Osteoblast (primary cell): Measurements from ENCODE around the gene ZNF282. TPM values are rescaled to one million over a fixed set of nuclear protein-coding genes. Genes with fewer than 3 reads are reported as not detected.
"Not testable (repeated sequence)": the region's sequence is repeated elsewhere in the genome, so short reads cannot be mapped to it uniquely, and the experiment has no call there.

ENCODE experiments used
- DNase-seq: peaks from one replicate; pipeline ENCODE4 v3.0.0; 2011; ENCODE audit warnings: low spot score, mixed read lengths; ENCODE audit not compliant: insufficient read length; ENCODE audit errors: missing footprints
- H2AFZ ChIP-seq: 2 replicates; pipeline ENCODE4 v1.6.0; 2011; ENCODE audit warnings: mild to moderate bottlenecking, low read length
- H3K27ac ChIP-seq: 2 replicates; pipeline ENCODE4 v1.5.1; 2011; ENCODE audit warnings: mild to moderate bottlenecking, low read depth, low read length, moderate library complexity
- H3K27me3 ChIP-seq: 2 replicates; pipeline ENCODE4 v1.6.0; 2012; ENCODE audit warnings: mild to moderate bottlenecking, control low read depth, inconsistent platforms, low read length, moderate library complexity; ENCODE audit not compliant: insufficient read depth
- H3K36me3 ChIP-seq: 2 replicates; pipeline ENCODE4 v1.5.1; 2011; ENCODE audit warnings: mild to moderate bottlenecking, low read length, control low read depth, moderate library complexity; ENCODE audit not compliant: insufficient read depth
- H3K4me1 ChIP-seq: 2 replicates; pipeline ENCODE4 v1.5.1; 2011; ENCODE audit warnings: mild to moderate bottlenecking, low read length, control low read depth, moderate library complexity; ENCODE audit not compliant: insufficient read depth
- H3K4me2 ChIP-seq: 2 replicates; pipeline ENCODE4 v1.6.0; 2011; ENCODE audit warnings: mild to moderate bottlenecking, low read length; ENCODE audit not compliant: insufficient read depth
- H3K4me3 ChIP-seq: fragments of 200-600 bp; sonication (generic); 3 replicates; pipeline ENCODE4 v1.5.1; 2012; ENCODE audit warnings: mild to moderate bottlenecking, low read length, inconsistent platforms; ENCODE audit not compliant: insufficient read depth
- H3K79me2 ChIP-seq: 2 replicates; pipeline ENCODE4 v1.6.0; 2012; ENCODE audit warnings: mild to moderate bottlenecking, low read length, control low read depth, inconsistent platforms; ENCODE audit not compliant: insufficient read depth
- H3K9me3 ChIP-seq: 2 replicates; pipeline ENCODE4 v1.5.1; 2011; ENCODE audit warnings: low read depth, low read length, control low read depth
- H4K20me1 ChIP-seq: 2 replicates; pipeline ENCODE4 v1.6.0; 2012; ENCODE audit warnings: mild to moderate bottlenecking, low read length, control low read depth; ENCODE audit not compliant: insufficient read depth
- total RNA-seq: library from RNA; depleted of rRNA; stranded (reverse); fragments of >200 nt; gene quantifications from 2 replicates; pipeline ENCODE4 v1.2.3, GENCODE V29; 2012
- TF ChIP-seq, protein P1 (sequence below): IDR thresholded peaks from 2 replicates; pipeline ENCODE4 v1.5.1; 2011; ENCODE audit warnings: mild to moderate bottlenecking, low read depth, low read length, moderate library complexity; ENCODE audit errors: extremely low read depth

Gene ZNF282
- total RNA-seq, 1 donor, result 28.6 TPM

DNA sequence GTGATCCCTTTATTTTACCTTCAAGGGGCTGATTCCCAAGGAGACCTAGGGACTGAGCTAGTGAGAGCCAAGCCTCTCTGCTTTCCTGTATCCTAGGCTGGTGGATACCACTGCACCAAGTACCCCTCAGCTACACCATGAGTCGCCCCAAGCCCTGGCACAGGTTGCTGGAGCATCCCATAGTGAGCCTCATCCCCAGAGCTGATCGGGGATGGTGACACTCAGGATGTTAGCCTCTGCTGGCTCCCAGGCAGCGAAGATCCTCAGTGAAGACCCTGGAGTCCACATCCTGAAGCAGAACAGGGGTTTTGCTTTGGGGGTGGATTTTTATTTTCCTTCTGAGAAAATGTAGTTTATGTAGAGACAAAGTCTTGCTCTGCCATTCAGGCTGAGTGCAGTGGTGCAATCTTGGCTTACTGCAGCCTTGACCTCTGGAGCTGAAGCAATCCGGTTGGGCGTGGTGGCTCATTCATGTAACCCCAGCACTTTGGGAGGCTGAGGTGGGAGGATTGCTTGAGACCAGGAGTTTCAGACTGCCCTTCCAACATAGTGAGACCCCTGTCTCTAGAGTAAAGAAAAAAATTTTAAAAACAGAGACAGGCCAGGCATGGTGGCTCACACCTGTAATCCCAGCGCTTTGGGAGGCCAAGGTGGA, 31.6 kb downstream of the ZNF282 start:
- DNase-seq, result no peak
- Histone ChIP-seq H4K20me1 (no peaks in the 10 kb centered on the region), H3K79me2 (no peaks in the 10 kb centered on the region), H3K4me2 (no peak overlapping the region), H3K4me3 (no peak overlapping the region), H3K27ac (no peak overlapping the region), H3K27me3 (no peaks in the 10 kb centered on the region), H2AFZ (no peak overlapping the region), H3K36me3 (peaks cover 9% of the 10 kb centered on the region), H3K4me1 (no peaks in the 10 kb centered on the region), H3K9me3 (no peaks in the 10 kb centered on the region)
- TF ChIP-seq, protein P1, sequence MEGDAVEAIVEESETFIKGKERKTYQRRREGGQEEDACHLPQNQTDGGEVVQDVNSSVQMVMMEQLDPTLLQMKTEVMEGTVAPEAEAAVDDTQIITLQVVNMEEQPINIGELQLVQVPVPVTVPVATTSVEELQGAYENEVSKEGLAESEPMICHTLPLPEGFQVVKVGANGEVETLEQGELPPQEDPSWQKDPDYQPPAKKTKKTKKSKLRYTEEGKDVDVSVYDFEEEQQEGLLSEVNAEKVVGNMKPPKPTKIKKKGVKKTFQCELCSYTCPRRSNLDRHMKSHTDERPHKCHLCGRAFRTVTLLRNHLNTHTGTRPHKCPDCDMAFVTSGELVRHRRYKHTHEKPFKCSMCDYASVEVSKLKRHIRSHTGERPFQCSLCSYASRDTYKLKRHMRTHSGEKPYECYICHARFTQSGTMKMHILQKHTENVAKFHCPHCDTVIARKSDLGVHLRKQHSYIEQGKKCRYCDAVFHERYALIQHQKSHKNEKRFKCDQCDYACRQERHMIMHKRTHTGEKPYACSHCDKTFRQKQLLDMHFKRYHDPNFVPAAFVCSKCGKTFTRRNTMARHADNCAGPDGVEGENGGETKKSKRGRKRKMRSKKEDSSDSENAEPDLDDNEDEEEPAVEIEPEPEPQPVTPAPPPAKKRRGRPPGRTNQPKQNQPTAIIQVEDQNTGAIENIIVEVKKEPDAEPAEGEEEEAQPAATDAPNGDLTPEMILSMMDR, result no peak

DNA sequence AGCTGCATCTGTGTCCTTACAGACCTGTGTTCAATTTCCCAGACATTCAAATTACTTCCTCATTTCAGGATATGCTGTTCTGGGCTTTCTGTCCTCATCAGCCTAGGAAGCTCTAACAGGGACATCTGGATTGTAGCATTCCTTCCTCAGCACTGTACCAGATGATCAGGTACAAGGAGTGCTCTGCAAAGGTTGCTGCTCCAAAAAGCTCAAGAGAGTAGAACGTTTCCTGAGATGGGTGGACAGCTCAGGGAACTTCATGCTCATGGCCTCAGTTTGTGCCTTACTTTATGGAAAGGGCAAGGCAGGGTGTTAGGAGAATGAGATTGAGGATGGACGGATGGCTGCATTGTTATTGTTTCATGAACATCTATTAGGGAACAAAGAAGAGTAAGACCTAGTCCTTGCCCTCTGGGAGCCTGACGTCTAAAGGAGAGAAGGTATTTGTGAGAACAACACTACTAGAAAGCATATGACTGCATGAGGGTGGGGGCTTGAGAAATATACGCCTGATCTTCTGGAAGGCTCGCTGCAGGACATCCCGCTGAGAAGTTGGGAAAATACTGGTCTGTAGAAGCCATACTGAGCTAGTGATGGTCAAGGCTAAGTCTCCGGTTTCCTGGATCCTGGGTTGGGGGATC, 33.6 kb downstream of the ZNF282 start:
- TF ChIP-seq, protein P1, result no peak
- no peak overlapping the region for H3K27ac ChIP-seq
- DNase-seq, result no peak
- H3K27me3 ChIP-seq, result no peaks in the 10 kb centered on the region
- H3K4me3 ChIP-seq, result no peak overlapping the region
- peaks cover 8% of the 10 kb centered on the region for H3K4me1 ChIP-seq
- no peaks in the 10 kb centered on the region for H4K20me1 ChIP-seq
- no peak overlapping the region for H2AFZ ChIP-seq
- H3K9me3 ChIP-seq, result no peaks in the 10 kb centered on the region
- no peaks in the 10 kb centered on the region for H3K79me2 ChIP-seq
- H3K4me2 ChIP-seq, result no peak overlapping the region
- H3K36me3 ChIP-seq, result peaks cover 5% of the 10 kb centered on the region

DNA sequence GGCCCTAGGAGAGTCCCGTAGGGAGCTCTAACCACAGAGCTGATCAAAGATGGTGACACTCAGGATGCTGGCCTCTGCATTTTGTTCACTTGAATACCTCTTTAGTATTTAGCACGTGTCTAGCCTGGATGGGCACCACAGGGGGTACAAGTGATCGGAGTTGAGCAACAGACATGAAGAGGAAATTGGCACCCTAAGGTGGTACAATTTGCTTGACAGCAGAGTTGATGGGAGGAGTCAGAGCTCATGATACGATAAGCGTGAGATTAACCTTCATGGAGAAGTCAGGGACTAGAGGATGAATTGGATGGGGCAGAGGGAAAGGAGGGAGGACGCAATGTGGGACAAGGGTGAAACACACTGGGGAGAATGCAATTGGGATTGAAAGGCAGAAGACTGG, 34.2 kb downstream of the ZNF282 start:
- no peak for DNase-seq
- peaks cover 12% of the 10 kb centered on the region for H3K4me1 ChIP-seq
- no peak overlapping the region for H3K4me2 ChIP-seq
- H3K27ac ChIP-seq, result no peak overlapping the region
- no peaks in the 10 kb centered on the region for H3K27me3 ChIP-seq
- TF ChIP-seq, protein P1, result no peak
- no peak overlapping the region for H3K4me3 ChIP-seq
- peaks cover 5% of the 10 kb centered on the region for H3K36me3 ChIP-seq
- no peaks in the 10 kb centered on the region for H4K20me1 ChIP-seq
- H2AFZ ChIP-seq, result no peak overlapping the region
- no peaks in the 10 kb centered on the region for H3K9me3 ChIP-seq
- H3K79me2 ChIP-seq, result no peaks in the 10 kb centered on the region

DNA sequence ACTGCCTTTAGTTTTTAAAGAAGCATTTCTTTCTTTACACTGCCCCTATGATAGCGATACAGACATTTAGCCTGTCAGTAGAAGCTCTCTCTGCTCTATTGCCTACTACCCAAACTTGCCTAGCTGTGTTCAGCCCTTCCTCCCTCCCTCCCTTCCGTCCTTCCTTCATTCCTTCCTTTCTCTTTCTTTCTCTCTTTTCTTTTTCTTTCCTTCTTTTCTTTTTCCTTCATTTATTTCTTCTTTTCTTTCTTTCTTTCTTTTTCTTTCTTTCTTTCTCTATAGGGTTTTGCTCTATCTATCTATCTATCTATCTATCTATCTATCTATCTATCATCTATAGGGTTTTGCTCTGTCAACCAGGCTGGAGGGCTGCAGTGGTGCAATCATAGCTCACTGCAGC, 37.0 kb downstream of the ZNF282 start:
- H4K20me1 ChIP-seq, result no peaks in the 10 kb centered on the region
- no peak overlapping the region for H3K4me2 ChIP-seq
- H2AFZ ChIP-seq, result no peak overlapping the region
- no peak overlapping the region for H3K27ac ChIP-seq
- no peaks in the 10 kb centered on the region for H3K79me2 ChIP-seq
- peaks cover 12% of the 10 kb centered on the region for H3K4me1 ChIP-seq
- no peaks in the 10 kb centered on the region for H3K27me3 ChIP-seq
- no peaks in the 10 kb centered on the region for H3K9me3 ChIP-seq
- H3K4me3 ChIP-seq, result no peak overlapping the region
- peak; percentile 58 for DNase-seq
- H3K36me3 ChIP-seq, result no peaks in the 10 kb centered on the region
- TF ChIP-seq, protein P1, result no peak

DNA sequence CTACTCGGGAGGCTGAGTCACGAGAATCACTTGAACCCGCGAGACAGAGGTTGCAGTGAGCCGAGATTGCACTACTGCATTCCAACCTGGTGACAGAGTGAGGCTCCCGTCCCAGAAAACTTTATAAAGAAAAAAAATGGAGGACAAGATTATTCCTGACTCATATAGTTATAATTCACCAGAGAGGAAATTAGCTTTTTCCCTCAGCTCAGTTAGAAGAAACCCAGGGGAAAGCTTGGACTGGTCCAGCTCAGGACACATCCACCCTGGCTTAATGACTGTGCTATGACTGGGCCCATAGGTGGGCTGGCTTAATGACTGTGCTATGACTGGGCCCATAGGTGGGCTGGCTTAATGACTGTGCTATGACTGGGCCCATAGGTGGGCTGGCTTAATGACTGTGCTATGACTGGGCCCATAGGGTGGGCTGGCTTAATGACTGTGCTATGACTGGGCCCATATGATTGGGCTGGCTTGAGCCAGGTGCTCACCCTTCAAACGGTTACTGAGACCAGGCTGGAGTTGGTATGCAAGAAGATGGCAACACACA, 38.4 kb downstream of the ZNF282 start:
- not testable (repeated sequence) for H3K27me3 ChIP-seq, H3K36me3 ChIP-seq, H3K4me3 ChIP-seq, H4K20me1 ChIP-seq, H3K9me3 ChIP-seq, H3K79me2 ChIP-seq
- Histone ChIP-seq H3K4me1 (peaks cover 22% of the 10 kb centered on the region), H3K4me2 (peak overlapping the region; percentile 77), H2AFZ (peak overlapping the region; percentile 56), H3K27ac (peak overlapping the region; percentile 92)
- peak; percentile 96 for DNase-seq
